HEK293T (cell line): ENCODE data around the gene DYRK1B.

Source experiments
- ARNT ChIP-seq: fragments of 450-650 bp; IDR thresholded peaks from 2 replicates; pipeline ENCODE4 v1.6.1; 2017; ENCODE audit warnings: mild to moderate bottlenecking
- BHLHE40 ChIP-seq: fragments of 450-650 bp; IDR thresholded peaks from 2 replicates; pipeline ENCODE4 v1.6.1; 2016; ENCODE audit warnings: mild to moderate bottlenecking, moderate library complexity, borderline replicate concordance
- CTBP1 ChIP-seq: fragments of 450-650 bp; IDR thresholded peaks from 2 replicates; pipeline ENCODE4 v1.6.1; 2016; ENCODE audit warnings: borderline replicate concordance
- FOXA1 ChIP-seq: fragments of 450-650 bp; IDR thresholded peaks from 2 replicates; pipeline ENCODE4 v1.6.1; 2016; ENCODE audit warnings: mild to moderate bottlenecking
- FOXK2 ChIP-seq: fragments of 450-650 bp; IDR thresholded peaks from 2 replicates; pipeline ENCODE4 v1.6.1; 2016; ENCODE audit warnings: mild to moderate bottlenecking
- LEF1 ChIP-seq: fragments of 450-650 bp; IDR thresholded peaks from 2 replicates; pipeline ENCODE4 v1.6.1; 2017; ENCODE audit warnings: mild to moderate bottlenecking, borderline replicate concordance
- NFRKB ChIP-seq: fragments of 450-650 bp; IDR thresholded peaks from 2 replicates; pipeline ENCODE4 v1.6.1; 2016; ENCODE audit warnings: mild to moderate bottlenecking, moderate library complexity
- SP1 ChIP-seq: fragments of 450-650 bp; IDR thresholded peaks from 2 replicates; pipeline ENCODE4 v1.6.1; 2017
- ZNF384 ChIP-seq: fragments of 450-650 bp; IDR thresholded peaks from 2 replicates; pipeline ENCODE4 v1.6.1; 2016

GRCh38 chr19:39820696-39821095 is 13.3 kb downstream of the DYRK1B start:
- TF ChIP-seq SP1 (no peak), ARNT (no peak), ZNF384 (no peak), BHLHE40 (no peak), FOXA1 (no peak), NFRKB (no peak), FOXK2 (no peak), CTBP1 (no peak), LEF1 (no peak)
